SIG-M5 treated with dmso at 0.1 percent for 504 hours (cell line): ENCODE results near the gene HMGA1.
A peak's percentile ranks its signal among the peaks of the same experiment; 100 is the strongest.

Source experiments
- DNase-seq: peaks from one replicate; lab custom pipeline; 2025; ENCODE audit not compliant: unreplicated experiment; lab: John Stamatoyannopoulos, UW

Gene HMGA1

DNA sequence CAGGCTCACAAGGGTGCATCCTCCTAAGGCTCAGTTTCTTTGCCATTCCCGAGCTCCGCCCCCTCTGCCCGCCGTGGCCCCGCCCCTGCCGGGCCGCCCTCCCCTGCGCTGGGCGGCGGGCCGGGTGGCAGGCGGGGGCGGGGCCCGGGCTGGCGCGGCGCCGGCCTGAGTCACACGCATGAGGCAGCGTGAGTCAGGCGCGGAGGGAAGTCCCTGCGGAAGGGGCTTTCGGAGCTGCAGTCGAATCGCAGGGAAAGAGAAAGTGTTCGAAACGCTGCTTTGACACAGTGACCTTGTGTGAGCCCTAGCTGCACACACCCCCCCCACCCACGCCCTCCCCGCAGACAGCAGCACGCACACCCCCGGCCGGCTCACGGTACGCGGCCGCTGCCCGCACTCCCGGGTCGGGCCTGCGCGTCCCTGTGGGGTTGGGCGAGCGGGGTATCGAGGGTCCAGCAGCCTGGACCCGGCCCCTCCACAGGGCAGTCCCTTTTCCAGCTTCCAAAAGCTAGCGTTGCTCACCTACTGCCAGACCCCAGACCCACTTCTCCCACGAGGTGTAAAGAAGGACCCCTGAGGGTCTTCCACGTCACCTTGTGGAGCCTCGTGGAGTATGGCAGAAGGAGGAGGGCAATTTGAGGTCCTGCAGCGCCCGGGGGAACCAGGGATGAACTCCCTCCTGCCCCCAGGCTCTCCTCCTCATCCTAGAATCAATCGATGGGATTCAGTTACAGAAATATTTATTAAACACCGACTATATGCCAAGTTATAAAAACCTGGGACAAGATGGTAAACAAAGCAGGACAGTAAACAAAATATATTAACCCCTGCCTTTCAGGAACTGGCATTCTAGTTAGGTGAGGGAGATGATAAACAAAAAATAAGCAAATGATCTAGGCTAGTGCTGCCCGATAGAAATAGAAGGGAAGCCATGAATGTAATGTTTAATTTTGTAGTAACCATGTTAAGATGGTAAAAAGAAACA is 12.4 kb upstream of the HMGA1 start:
- DNase-seq: peak; percentile 88

DNA sequence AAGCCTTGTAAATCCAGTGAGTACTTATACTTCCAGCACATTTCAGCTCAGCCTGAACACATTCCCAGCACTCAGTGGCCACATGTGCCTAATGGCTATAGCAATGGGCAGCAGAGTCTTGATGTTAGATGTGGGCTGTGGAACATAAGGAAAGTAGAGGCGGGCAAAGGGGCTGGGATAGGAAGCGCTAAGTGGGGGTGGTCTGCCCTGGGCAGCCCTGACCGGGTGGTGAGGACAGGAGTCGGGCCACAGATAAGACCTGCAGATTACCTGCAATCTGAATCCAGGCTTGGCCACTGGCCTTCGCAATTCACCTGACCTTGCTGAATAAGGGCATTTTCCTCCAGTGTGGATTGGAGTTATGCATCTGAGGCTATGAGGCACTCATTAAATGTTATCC is 11.1 kb upstream of the HMGA1 start:
- no peak for DNase-seq

DNA sequence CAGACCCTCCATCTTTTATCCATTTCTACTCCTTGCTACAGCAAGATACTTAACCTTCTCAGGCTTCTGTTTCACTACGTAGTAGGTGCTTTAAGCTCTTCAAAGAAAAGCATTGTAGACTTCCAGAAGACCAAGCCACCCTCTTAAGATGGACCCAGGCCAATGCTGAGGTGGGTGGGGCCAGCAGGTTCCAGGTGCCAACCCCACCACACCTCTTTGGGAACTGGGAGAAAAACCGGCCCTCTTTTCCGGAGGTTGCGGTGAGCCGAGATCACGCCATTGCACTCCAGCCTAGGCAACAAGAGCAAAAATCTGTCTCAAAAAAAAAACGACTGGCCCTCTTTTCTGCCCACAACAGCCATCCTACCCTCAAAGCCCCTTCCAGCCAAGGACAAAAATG is 10.6 kb upstream of the HMGA1 start:
- no peak for DNase-seq

DNA sequence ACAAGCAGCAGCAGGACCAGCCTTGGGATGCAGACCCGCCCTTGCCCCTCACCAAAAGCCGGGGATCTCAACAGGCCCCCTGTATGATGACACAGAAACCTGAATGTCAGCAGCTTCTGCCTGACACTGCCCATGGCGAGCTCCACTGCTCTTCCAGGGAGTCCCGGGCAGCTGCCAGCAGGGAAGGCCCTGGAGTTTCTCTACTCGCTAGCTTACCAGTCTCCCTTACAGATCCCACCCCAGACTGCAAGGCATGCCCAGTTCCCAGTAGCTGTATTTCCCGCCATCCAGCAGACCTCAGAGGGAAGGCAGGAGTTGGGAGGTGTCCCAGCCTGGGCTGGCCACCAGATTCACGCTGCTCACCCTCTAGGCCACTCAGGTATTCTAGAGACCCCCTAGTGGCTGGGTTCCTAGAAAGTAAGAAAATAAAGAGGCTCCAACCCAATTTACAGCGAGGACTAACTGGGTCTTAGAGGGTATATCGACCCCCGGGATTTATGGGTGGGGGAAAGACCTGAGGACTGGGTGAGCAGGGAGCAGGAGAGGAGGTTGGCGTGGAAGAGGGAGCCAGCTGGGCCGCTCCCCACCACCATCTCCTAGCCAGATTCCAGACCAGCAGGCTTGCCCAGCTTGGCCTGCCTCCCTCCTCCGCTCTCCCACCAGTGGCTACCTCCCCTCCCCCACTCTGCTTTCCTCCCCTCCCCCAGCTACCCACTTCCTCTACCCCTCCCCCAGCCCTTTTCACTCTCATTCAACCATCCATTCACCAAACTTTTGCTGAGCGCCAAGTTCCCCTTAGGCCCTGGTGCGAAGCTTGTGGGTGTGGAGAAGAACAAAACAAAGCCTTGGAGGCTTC is 9.7 kb upstream of the HMGA1 start:
- DNase-seq: no peak

DNA sequence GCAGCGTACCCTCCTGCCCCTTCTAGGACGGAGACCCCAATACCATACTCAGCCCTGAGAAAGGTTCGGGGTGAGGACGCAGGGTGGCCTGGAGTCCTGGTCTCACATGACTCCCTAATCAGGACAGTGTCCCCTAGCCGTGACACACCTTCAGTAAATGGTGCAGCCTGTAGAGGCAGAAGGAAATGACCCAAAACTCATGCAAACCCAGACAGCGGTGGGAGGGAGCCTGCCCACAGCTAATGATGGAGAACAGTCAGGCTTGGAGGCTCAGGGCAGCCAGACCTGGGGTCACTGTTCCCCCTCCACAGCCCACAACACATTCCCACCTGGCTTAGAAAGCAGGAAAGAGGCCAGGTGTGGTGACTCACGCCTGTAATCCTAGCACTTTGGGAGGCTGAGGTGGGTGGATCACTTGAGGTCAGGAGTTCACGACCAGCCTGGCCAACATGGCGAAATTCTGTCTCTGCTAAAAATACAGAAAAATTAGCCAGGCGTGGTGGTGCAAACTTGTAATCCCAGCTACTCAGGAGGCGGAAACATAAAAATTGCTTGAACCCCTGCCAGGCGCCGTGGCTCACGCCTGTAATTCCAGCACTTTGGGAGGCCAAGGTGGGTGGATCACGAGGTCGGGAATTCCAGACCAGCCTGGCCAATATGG is 8.8 kb upstream of the HMGA1 start:
- DNase-seq: no peak

DNA sequence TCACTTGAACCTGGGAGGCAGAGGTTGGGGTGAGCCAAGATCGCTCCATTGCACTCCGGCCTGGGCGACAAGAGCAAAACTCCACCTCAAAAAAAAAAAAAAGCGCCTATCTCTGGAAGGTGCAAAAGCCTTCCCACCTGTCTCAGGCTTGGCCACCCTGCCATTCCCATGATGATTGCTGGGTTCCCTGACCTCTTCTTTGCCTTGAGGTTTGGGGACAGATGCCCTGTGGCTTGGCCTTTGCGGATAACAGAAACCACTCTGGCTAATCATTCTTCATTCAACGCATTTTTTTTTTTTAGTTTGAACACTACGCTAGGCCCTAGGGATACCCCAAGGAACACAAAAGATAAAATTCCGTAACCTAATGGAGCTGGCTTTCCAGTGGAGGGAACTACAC is 6.8 kb upstream of the HMGA1 start:
- DNase-seq: no peak

DNA sequence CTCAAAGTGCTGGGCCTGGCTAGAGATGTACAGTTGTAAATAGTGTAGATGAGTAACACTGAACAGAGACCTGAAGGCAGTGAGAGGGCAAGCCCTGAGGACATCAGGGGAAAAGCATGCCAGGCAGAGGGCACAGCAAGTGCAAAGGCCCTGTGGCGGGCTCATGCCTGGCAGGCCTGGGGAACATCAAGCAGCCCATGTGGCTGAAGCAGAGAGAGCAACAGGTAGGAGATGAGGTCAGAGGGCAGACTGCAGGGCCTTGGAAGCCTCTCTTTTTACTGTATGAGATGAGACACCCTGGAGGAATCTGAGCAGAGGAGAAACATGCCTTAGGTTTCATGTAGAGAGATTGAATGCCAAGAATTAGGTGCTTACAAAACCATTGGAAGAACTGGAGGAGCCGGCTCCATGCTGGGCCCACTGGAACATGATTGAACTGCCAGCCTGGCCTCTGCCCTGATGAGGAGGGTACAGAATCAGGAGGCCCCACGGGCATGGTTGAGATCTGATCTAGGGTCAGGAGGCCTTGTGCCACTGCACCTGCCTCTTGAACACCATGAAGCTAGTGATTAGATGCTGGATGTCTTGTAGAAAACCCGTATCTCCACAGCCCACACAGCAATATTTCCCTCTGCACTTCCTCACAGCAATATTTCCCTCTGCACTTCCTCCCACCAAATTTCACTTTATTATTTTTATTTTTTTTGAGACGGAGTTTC is 5.9 kb upstream of the HMGA1 start:
- DNase-seq: no peak

DNA sequence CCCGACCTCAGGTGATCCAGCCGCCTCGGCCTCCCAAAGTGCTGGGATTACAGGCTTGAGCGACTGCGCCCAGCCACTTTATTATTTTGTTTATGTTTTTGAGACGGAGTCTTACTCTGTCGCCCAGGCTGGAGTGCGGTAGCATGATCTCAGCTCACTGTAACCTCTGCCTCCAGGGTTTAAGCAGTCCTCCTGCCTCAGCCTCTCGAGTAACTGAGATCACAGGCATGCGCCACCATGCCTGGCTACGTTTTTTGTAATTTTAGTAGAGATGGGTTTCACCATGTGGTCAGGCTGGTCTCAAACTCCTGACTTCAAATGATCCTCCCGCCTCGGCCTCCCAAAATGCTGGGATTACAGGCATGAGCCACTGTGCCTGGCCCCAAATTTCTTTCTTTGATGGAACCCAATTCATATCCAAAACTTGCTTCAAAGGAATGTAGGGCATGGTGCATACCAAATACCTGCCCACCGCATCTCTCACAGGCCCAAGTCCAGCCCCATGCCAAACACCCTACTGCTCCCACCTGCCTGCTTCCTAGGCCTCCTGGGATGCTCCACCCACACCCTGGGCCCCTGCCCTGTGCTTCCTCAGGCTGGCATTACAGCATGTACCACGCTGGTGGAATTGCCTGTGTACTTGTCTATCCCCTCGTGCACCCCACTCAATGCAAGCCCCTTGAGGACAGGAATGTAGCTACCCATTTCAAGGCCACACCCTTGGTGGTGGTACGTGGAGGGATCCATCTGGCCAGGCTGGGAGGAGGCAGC is 4.9 kb upstream of the HMGA1 start:
- DNase-seq: no peak

DNA sequence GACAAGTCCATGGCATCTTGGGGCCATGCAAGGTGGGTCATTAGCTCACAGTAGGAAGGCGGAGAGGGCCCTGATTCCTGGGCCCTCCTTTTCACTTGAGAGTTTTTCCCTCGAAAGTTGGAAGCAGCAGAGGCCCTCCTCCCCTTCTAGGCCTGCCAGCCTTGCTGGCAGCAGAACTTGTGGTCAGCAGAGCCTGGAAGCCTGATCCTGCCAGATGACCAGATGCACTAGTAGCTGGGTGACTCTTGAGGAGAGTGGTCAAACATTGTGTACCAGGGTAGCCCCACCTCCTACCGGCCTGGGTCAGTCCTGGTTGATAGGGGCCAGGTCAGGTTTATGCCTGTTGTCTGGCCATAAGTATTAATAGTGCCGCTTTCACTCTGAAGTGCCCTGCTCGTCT is 3.8 kb upstream of the HMGA1 start:
- no peak for DNase-seq

DNA sequence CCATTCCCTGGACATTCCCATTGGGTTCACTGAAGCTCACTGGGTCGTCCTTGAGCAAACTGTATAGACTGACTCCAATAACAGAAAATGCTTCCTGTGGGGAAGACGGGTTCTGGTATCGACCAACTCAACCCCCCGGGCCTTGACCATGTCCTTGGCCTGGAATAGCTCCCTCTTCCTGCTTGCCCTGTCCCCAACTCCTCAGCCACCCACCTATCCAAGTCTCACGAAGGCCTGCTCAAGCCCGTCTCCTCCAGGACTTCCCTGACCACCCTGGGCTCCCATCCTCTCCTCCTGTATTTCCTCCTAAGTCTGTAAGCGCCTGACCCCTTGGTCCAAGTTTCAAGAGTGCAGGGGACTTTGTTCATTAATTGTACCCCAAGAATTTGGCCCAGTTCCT is 2.8 kb upstream of the HMGA1 start:
- DNase-seq: no peak

DNA sequence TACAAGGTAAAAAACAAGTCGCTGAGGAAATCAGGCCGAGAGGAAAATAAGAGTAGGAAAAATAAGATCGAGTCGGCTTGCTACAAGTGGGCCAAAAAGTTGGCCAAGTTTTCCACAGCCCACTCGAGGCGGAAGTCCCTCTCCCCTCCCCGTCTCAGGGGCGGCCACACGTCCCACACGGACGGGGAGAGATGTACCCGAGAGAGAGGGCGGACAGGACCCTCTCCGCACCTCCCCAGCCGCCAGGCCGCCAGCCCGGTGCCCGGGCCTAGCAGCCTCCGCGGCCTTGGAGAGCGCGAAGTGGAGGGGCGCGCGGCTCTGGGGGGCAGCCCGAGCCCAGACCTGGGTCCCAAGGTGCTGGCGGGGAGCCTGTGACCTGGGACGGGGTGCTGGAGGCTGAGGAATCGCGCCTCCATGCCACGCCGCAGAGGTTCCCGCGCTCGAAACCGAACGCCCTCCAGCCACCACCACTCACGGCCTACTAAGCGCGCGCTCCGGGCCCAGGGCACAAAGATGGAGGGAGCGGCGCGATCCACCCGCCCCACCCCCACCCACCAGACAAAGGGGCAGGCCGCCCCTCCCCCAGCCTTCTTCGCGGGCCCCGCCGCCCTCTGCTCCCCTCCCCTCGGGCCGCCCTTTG is 1.9 kb upstream of the HMGA1 start:
- DNase-seq: no peak

DNA sequence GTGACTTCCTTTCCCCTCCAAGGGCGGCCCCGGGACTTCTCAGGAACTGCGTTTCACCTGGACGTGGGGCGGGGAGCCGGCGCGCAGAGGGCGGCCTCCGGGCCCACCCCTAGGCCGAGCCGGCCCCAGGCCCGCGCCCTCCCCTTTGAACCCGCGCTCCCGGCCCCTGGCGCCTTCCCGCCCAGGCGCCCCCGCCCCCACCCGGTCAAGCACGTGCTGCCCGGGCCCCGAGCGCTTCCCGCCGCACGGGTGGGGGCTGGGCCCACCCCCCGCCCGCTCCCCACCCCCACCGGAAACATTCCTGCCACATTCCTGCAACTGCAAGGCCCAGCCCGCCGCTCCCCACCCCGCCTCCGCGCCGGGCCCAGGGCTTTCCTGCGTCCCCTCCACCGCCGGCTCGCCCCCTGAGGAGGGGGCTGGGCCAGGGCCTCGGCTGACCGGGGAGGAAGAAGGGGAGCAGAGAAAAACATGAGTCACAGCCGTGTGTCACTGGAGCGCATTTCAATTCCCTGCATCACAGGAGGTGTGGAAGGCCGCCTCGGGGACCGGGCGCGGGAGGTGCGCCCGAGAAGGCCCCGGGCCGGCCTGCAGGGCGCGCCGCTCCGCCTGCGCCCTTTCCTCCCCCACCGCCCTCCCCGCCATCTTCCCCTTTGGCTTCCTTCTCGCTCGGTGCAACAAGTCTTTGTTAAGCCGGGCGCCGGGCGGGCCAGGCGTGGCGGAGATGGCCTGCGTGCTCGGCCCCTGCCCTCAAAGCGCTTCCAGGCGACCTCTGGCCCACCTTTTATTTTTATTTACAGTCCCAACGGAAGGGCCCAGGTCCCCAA is 1.2 kb upstream of the HMGA1 start:
- DNase-seq: no peak

DNA sequence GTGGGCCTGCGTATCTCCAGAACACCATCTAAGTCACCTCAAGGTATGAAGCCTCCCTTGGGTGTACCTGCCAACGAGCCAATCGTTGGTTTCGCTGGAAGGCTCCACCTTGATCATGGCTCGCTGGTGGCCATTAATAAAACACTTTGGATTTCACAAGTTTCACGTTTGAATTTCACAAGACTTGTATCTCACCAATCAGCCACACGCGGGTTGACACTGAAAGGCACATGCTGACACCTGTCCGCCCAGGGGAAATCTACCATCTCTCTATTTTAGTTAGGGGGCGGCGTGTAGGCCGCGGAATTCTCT is 586 bp upstream of the HMGA1 start:
- no peak for DNase-seq

DNA sequence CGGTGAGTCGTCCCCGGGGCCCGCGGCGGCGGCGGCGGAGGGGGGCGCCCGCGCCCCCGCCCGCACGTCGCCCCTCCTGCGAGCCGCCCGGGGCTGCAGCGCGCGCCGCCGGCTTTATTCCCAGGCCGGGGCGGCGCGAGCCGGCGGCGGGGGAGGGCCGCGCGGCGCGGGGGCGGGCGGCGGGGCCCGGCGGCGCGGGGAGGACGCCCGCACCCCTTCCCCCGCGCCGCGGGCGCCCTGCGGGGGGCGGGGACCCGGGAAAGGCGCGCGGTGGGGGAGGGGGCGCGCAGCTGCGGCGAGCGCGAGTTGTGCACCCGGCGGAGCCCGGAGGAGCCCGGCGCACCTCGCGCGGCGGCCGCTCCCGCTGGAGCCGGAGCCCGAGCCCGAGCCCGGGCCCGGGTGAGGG is 646 bp downstream of the HMGA1 start:
- DNase-seq: no peak

DNA sequence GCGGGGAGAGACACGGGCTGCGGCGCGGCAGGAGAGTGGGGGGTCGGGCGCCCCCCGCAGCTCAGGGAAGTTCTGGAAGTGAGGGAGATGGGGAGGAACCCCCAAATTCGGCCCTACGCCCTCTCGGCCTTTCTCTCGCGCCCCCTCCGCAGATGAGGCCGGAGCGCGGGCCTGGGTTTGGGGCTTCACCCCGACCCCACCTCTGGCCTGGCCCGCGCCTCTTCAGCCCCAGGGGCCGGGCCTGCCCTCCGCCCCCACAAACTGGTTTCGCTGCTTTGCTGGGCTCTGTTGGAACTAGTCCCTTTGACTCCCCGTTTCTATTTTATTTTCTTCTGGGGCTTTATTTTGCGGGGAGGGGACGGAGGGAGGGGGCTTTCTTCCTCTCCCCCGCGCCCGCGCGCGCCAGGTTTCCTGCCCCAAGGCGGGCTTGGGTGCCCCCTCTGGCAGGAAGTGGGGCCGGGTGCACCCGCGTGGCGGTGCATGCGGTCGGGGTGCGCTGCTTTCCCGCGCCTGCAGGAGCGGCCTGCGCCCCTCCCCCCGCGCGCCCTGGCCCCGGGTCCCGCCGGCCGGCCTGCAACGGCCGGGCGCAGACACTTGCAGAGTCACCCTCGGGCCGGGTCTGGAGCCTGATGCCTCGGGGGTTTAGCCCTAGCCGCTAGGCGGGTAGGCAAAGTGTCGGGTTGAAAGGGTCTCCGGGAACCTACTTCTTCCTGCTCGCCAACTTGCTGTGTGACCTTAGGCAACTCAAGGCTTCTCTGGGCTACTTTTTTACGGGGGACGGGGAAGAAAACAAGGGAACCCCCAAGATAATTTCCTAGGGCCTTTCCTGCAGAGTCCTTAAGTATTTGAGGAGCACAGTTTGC is 1.3 kb downstream of the HMGA1 start:
- peak; percentile 33 for DNase-seq

DNA sequence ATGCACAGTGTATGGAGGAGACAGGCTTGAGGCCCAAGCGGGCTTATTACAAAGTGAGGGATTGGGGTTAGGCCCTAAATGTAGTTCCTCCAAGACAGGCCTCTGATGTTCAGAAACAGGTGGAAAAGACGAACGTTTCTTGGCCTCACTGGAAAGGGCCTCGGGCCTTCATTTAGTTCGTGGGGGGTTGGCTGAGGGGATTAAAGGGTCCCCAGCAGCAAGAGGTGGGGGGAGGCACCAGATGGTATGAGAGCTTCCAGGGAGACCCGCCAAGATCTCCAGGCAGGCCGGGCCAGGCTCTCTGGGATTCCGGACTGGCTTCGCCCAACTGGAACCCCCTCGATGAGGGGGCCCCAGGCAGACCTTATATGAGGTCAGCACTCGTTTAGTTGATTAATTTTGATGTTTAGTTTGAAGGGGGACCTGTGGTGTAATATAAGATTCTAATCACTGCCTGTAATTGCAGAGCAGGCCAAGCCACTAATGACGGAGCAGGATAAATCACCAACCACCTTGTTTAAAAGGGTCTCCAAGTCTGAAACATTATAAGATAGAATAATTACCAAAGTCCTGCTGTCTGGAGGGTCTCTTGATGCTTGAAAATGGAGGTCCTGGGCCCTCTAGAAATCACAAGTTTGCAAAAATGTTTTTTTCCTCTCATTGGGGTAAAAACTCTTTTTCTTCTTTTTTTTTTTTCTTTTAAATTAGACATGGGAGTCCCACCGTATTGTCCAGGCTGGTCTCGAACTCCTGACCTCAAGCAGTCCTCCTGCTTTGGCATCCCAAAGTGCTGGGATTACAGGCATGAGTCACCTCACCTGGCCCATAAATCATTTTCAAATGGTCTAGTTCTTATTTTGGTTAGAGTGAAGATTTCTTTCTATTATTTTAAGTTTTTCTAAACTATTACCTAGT is 2.2 kb downstream of the HMGA1 start:
- DNase-seq: no peak

DNA sequence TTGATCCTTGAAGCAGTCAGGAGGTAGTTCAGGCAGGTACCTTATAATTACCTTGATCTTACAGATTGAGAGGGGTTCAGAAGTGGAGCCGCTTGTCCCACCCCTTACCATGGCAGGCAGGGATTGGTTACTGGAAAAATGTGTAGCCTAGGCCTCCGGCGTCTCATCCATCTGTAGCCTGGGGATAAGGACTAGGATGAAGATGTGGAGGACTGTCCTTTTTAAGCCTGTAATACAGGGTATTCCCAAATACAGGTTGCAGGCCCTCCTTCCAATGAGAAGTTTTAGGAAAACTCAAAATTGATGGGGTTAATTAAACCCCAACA is 2.8 kb downstream of the HMGA1 start:
- no peak for DNase-seq
